ENCODE data around the gene EEFSEC. TPM values are rescaled to one million over a fixed set of nuclear protein-coding genes. Genes with fewer than 3 reads are reported as not detected.

Gene EEFSEC
- total RNA-seq, 1 donor from 2014 or later, result 16.2 TPM

GRCh38 chr3:128369881-128370642 lies 216.8 kb downstream of the EEFSEC start:
- DNase-seq (ENCODE audit: low spot score in 2 of 2), result no peak
- Histone ChIP-seq H3K27ac (no peak overlapping the region), H3K9me3 (no peaks in the 10 kb centered on the region), H3K4me3 (no peak overlapping the region), H3K36me3 (peaks cover 0 to 2% of the 10 kb centered on the region in 2 donors), H3K4me1 (no peaks in the 10 kb centered on the region), H3K27me3 (no peaks in the 10 kb centered on the region)
- TF ChIP-seq CTCF (IDR thresholded peaks at IDR 0.05), result no peak
- intact Hi-C loops (cut with DNase I), result no loop called here

GRCh38 chr3:128372281-128372680 lies 219.0 kb downstream of the EEFSEC start:
- intact Hi-C loops (cut with DNase I), result no loop called here
- no peaks in the 10 kb centered on the region for H3K4me1 ChIP-seq
- no peaks in the 10 kb centered on the region for H3K27me3 ChIP-seq
- peaks cover 0 to 2% of the 10 kb centered on the region in 2 donors for H3K36me3 ChIP-seq
- no peaks in the 10 kb centered on the region for H3K9me3 ChIP-seq
- TF ChIP-seq CTCF (IDR thresholded peaks at IDR 0.05), result no peak
- no peak for DNase-seq (ENCODE audit: low spot score in 2 of 2)
- no peak overlapping the region for H3K4me3 ChIP-seq
- H3K27ac ChIP-seq, result no peak overlapping the region

- Histone ChIP-seq H3K9me3 (no peaks in the 10 kb centered on the region), H3K4me3 (no peak overlapping the region), H3K36me3 (peaks cover 0 to under 1% of the 10 kb centered on the region in 2 donors), H3K27me3 (no peaks in the 10 kb centered on the region), H3K4me1 (peaks cover 0 to under 1% of the 10 kb centered on the region in 2 donors), H3K27ac (no peak overlapping the region)
- intact Hi-C loops (cut with DNase I), result no loop called here
- no peak for DNase-seq (ENCODE audit: low spot score in 2 of 2)
- TF ChIP-seq CTCF (IDR thresholded peaks at IDR 0.05), result no peak
These were observed 219.6 kb downstream of the EEFSEC start for GRCh38 chr3:128372707-128373533.

GRCh38 chr3:128374746-128375445 lies 221.6 kb downstream of the EEFSEC start:
- no peak overlapping the region for H3K27ac ChIP-seq
- intact Hi-C loops (cut with DNase I), result no loop called here

More at GRCh38 chr3:128374746-128375445, 221.6 kb downstream of the EEFSEC start:
- DNase-seq (ENCODE audit: low spot score in 2 of 2), result no peak
- H3K9me3 ChIP-seq, result no peaks in the 10 kb centered on the region
- H3K4me3 ChIP-seq, result no peak overlapping the region
- no peaks in the 10 kb centered on the region for H3K27me3 ChIP-seq
- no peak for TF ChIP-seq CTCF (IDR thresholded peaks at IDR 0.05)
- no peaks in the 10 kb centered on the region for H3K36me3 ChIP-seq
- H3K4me1 ChIP-seq, result peaks cover 0 to 13% of the 10 kb centered on the region in 2 donors
